Ammon's horn (tissue), 1 donor: ENCODE results near the gene PRR5.
A peak's percentile ranks its signal among the peaks of the same experiment; 100 is the strongest.
"Not testable (repeated sequence)": the region's sequence is repeated elsewhere in the genome, so short reads cannot be mapped to it uniquely, and the experiment has no call there.

Source experiments
- DNase-seq: peaks from one replicate; pipeline ENCODE4 v3.0.0-alpha.2; 2016; ENCODE audit warnings: low spot score

The PRR5 gene

GRCh38 chr22:44734801-44735517 lies 33.0 kb downstream of the PRR5 start:
- no peak for DNase-seq

DNA sequence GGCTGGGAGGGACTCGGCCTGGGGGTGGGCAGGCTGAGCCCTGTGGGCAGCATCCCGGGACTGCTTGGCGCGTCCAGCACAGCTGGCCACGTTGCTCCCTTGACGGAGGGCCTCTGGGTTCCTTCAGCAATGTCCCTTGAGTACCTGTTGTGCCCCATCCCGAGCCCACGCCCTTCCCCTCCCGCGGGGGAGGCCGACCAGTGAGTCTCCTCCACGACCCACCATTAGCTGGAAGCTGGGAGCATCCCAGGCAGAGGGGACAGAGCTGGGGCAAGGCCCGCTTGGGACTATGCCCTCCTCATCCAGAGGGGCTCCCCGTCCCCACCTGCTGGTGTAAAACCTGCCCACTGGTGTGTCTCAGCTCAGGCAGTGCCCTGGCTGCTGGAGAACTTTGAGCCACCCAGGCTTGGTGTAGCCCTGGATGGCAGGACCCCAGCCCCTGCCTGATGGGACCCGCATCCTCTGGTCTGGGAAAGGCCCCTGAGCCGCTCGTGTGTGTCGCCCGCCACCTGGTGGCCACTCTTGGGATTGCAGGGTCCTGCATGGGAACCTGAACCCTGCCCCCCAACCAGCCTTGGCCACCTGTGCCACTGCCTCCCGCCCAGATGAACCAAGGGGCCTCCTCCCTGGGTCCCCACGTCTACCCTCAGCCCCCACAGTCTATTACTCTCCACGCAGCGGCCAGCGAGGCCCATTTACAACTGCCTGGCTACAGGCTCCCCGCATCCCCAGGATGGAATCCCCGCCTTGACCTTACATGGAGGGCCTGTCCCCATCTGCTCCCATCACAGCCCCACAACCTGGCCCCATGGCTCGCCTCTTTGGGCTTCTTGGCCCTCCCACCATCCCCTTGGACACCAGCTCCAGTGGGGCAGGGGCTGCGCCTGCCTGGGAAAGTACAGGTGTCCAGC lies 33.8 kb downstream of the PRR5 start:
- DNase-seq = peak; percentile 53

DNA sequence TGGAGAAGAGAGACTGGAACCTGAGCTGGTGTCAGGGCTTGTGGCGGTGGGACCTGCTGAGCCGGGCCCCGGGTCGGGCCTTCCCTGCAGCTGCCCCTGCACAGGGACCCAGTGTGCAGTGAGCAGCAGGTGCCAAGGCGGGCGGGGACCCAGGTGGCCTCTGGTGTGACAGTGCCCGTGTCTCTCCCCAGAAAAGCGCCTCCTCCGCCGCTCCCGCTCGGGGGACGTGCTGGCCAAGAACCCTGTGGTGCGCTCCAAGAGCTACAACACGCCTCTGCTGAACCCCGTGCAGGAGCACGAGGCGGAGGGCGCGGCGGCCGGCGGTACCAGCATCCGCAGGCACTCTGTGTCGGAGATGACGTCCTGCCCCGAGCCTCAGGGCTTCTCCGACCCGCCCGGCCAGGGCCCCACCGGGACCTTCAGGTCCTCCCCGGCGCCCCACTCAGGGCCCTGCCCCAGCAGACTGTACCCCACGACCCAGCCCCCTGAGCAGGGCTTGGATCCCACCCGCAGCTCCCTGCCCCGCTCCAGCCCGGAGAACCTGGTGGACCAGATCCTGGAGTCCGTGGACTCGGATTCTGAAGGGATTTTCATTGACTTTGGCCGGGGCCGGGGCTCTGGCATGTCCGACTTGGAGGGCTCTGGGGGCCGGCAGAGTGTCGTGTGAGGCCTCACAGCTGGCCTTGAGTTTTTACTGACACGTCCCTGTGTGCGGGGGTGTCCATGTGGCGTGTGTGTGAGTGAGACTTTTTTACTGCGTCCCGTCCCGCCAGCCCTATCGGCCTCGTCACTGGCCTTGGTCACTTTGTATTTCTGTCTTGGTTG lies 34.8 kb downstream of the PRR5 start:
- no peak for DNase-seq

DNA sequence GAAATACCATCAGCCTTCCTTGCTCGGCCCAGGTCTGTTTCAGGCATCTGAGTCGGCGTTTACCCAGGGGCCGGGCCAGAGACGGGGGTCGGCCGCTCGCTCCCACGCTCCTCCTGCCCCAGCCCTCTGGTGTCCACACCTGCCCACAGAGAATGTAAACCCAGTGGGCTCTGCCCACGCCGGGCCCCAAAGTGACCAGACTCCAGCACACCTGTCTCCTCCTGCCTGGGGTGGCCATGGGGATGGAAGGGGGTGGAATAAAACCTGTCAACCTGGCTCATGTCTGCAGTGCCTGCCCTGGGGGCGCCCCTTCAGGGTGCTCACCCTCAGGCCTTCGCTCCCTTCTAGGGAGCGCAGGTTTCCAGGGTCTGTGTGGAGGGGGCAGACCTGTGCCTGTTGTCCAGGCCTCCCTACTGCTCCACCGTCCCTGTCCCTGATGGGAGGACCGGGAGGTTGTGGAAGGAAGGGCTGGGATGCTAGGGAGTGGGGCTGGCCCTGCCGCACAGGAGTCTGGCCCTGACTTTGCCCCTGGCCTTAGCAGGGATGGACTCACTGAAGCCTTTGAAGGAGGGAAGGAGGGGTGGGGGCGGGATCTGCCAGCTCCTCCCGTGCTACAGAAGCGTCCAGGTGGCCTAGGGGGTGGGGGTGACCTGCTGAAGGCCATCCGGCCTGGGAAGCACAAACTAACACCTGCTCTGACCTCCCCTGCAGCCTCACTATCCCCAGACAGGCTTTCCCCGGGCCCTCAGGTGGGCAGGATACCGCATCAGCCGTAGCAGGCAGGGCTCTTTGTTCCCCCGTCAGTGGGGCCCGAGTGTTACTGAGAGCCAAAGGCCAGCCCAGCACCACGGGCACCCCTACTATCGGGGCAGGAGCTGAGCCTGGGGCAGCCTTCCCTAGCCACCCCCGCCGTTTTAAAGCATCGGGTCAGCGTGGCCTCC lies 35.7 kb downstream of the PRR5 start:
- no peak for DNase-seq

DNA sequence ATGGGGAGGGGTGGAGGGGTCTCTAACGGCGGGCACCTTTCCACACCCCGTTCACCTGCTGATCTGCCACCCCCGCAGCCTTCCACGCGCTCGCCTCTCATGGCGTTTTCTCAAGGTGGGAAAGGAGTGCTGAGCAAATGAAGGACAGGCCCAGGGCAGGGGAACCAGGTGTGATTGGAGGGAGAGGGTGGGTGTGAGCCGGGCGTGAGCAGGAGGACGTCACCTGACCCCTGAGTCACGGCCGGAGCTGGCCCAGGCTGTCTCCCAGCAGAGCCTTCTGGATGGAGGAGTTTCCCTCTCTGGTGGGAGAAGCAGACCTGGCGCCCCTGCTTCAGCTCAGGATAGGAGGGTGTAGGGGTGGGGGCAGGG lies 36.3 kb downstream of the PRR5 start:
- no peak for DNase-seq

DNA sequence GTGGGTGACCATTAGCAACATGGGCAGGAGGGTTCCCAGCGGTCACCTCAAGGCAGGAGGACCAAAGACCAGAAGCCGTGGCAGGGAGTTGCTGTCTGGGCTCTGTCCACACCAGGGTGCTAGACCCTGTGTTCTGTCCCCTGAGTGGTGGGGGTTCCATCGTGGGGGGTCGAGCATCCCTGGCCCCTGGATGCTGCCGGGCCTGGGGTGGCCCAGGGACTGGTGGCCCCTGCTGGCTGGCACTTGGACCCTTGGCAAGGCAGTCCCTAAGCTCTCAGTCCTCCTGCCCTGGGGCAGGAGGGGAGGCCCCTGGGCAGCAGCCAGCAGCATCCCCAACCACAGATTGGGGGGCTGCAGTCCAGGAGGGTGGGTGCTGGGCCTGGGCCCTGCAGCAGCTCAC lies 37.0 kb downstream of the PRR5 start:
- DNase-seq = no peak

DNA sequence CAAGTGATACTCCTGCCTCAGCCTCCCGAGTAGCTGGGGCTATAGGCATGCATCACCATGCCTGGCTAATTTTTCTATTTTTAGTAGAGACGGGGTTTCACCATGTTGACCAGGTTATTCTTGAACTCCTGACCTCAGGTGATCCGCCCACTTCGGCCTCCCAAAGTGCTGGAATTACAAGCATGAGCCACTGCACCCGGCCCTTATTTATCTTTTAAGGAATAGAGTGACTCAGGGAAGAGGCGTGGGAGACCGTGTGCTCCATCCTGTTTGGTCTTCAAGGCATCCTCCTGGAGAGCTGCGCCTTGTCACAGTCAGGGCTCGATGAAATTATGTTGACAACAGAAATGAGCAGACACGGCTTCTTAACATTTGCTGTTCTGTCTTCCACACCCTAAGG lies 37.7 kb downstream of the PRR5 start:
- not testable (repeated sequence) for DNase-seq

DNA sequence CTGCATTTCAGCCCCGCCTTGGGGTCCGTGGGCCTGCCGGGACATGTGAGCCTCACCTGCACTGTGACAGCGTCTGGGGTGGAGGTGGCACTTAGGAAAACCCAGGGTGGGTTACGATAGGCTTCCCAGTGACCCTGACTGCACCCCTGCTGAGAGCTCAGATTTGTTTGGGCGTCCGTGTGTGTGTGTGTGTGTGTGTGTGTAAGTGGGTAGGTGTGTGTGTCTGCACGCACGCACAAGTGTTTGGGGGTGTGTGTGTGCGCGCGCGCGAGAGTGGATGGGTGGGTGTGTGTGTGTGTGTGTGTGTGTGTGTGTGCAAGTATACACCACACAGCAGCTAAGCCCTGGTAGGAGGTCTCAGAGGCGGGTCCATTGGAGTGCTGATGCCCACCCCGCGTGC lies 38.3 kb downstream of the PRR5 start:
- no peak for DNase-seq

DNA sequence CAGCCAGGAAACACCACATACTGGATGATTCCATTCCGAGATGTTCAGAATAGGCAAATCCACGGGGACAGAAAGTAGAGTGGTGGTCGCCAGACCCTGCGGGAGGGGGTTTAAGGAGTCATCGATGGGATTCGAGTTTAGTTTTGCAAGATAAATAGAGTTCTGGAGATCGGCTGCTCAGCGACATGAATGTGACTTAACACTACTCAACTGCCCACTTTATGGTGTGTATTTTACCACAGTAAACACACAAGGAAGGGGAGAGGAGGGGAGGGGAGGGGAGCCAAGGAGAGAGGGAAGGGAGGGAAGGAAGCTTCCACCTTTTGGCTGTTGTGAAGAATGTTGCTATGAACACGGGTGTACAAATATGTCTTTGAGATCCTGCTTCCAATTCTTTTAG lies 39.9 kb downstream of the PRR5 start:
- DNase-seq = no peak

- DNase-seq = no peak
Measured at GRCh38 chr22:44743247-44743646, 41.2 kb downstream of the PRR5 start.

GRCh38 chr22:44743804-44744211 lies 41.8 kb downstream of the PRR5 start:
- DNase-seq = no peak

- no peak for DNase-seq
Measured at GRCh38 chr22:44745853-44746789, 44.1 kb downstream of the PRR5 start.

DNA sequence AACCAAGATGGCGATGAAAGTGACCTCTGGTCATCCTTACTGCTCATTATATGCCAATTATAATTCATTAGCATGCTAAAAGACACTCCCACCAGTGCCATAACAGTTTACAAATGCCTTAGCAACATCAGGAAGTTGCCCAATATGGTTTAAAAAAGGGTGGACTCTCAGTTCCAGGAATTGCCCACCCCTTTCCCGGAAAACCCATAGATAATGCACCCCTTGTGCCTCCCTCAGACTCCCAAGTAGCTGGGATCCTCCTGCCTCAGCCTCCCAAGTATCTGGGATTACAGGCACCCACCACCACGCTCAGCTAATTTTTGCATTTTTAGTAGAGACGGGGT lies 45.8 kb downstream of the PRR5 start:
- DNase-seq = not testable (repeated sequence)

DNA sequence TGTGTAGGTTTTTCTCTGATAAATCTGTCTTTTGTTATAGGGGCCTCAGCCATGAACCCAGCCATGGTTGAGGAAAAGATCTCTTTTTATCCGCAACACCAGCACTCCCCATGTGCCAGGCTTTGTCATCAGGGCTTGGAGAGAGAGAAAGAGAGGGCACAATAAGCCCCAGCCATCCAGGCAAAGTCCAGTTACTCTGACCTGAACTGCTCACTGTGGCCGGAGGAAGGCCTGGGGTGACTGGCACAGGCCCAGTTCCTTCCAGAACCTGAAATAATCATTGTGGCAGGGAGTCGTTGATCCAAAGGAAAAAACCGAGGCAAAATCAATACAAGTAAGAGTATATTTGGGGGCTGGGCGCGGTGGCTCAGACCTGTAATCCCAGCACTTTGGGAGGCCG lies 46.5 kb downstream of the PRR5 start:
- DNase-seq = no peak

DNA sequence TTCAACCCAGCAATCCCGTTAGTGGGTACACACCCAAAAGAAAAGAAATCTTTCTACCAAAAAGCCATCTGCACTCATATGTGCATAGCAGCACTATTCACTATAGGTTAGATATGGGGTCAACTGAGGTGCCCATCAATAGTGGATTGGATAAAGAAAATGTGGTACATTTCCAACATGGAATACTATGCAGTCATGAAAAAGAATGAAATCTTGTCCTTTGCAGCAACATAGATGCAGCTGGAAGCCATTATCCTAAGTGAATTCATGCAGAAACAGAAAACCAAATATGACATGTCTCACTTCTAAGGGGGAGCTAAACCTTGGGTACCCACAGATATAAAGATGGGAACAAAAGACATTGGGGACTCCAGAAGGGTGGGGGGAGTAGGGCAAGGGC lies 48.5 kb downstream of the PRR5 start:
- DNase-seq = no peak

GRCh38 chr22:44752285-44753188 lies 50.5 kb downstream of the PRR5 start, which contains the start of gene ARHGAP8:
Gene ARHGAP8 (plus strand): TSS chr22:44752575. CDS start chr22:44786528, 33,953 bp downstream.
- DNase-seq = no peak

DNA sequence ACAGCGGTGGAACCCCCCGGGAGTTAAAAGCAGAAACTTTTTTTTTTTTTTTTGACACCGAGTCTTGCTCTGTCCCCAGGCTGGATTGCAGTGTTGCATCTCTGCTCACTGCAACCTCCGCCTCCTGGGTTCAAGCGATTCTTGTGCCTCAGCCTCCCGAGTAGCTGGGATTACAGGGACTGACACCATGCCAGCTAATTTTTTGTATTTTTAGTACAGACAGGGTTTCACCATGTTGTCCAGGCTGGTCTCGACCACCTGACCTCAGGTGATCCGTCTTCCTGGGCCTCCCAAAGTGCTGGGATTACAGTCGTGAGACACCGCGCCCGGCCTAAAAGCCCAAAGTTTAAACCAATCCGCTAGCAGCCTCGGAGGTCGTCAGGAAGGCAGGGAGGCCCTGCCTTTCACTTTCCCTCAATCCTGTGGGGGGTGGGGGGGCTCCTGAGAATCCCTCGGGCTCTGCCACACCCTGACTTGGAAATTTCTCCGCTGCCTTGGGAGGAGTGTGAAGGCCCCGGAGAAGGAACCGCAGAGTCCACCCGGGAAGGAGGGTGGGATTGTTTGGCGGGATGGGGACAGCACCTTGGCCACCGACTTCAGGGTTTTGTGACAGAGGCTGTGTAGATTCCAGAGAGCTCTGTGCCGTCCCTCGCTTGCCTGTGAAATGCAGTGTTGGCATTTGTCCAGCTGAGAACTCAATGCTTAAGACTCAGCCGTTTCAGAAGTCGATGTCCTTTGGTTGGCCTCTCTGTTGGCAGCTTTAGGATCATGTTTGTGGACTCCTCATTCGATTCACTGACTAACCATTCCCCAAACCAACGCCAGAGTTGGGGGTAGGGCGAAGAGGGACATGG lies 51.4 kb downstream of the PRR5 start:
- DNase-seq = no peak

DNA sequence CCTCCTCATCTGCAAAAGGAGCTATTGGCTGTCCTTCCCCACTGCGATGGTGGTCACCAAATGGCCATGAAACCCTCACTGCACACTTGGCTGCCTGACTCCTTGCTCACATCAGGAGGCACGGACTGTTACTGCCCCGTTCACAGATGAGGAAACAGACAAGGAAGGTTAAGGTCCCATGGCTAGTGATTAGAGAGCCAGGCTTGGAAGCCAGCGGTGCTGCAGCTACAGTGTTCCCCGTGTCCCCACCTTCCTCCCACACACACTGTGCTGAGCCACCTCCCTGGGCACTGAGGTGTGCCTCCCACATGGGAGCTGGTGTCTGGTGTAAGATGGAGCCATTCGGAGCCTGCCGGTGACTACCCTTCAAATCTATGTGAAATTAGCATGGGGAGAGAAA lies 53.0 kb downstream of the PRR5 start:
- no peak for DNase-seq
